T-helper 2 cell treated with Interferon-gamma antibody and Interleukin-4, amounts not matched to agents 5 μg/mL and 100 μg/mL, for 36 hours (primary cell): Measurements from ENCODE around the gene CDKN2AIPNL.

ENCODE experiments used
- DNase-seq: peaks from one replicate; pipeline ENCODE4 v3.0.0; 2021; ENCODE audit warnings: low spot score
- H3K27ac Mint-ChIP-seq: one replicate; pipeline ENCODE4 v1.8.0; 2021; ENCODE audit warnings: mild to moderate bottlenecking, mixed read lengths
- H3K27me3 Mint-ChIP-seq: one replicate; pipeline ENCODE4 v1.8.0; 2021; ENCODE audit warnings: low read depth, mixed read lengths
- H3K36me3 Mint-ChIP-seq: one replicate; pipeline ENCODE4 v1.8.0; 2021; ENCODE audit warnings: low read depth, mixed read lengths
- H3K4me1 Mint-ChIP-seq: one replicate; pipeline ENCODE4 v1.8.0; 2021; ENCODE audit warnings: low read depth, mixed read lengths
- H3K4me3 Mint-ChIP-seq: one replicate; pipeline ENCODE4 v1.8.0; 2022; ENCODE audit warnings: mild to moderate bottlenecking, moderate library complexity, mixed read lengths
- H3K9me3 Mint-ChIP-seq: one replicate; pipeline ENCODE4 v1.8.0; 2021; ENCODE audit warnings: mixed read lengths

Gene CDKN2AIPNL

GRCh38 chr5:134370311-134370870 is 41.3 kb downstream of the CDKN2AIPNL start:
- Mint-ChIP-seq H3K9me3 (peaks cover 9% of the 10 kb centered on the region), H3K36me3 (peaks cover 30% of the 10 kb centered on the region), H3K4me3 (peak overlapping the region; percentile 98), H3K27ac (peak overlapping the region; percentile 100), H3K27me3 (peaks cover 3% of the 10 kb centered on the region), H3K4me1 (peaks cover 41% of the 10 kb centered on the region)
- peak; percentile 20 for DNase-seq

GRCh38 chr5:134365604-134366003 is 46.1 kb downstream of the CDKN2AIPNL start:
- Mint-ChIP-seq H3K4me1 (peaks cover 22% of the 10 kb centered on the region), H3K4me3 (no peak overlapping the region), H3K36me3 (peaks cover 9% of the 10 kb centered on the region), H3K27ac (no peak overlapping the region), H3K27me3 (no peaks in the 10 kb centered on the region), H3K9me3 (peaks cover 9% of the 10 kb centered on the region)
- DNase-seq: no peak

GRCh38 chr5:134355681-134356080 is 56.0 kb downstream of the CDKN2AIPNL start:
- H3K36me3 Mint-ChIP-seq: no peaks in the 10 kb centered on the region
- no peak overlapping the region for H3K27ac Mint-ChIP-seq
- H3K27me3 Mint-ChIP-seq: no peaks in the 10 kb centered on the region
- H3K9me3 Mint-ChIP-seq: no peaks in the 10 kb centered on the region
- no peak overlapping the region for H3K4me3 Mint-ChIP-seq
- H3K4me1 Mint-ChIP-seq: no peaks in the 10 kb centered on the region
- no peak for DNase-seq
